Measurements from ENCODE around the gene EPHA7. TPM values are rescaled to one million over a fixed set of nuclear protein-coding genes. Genes with fewer than 3 reads are reported as not detected.

Gene EPHA7
- total RNA-seq, 1 donor from 2014 or later, result 80.7 TPM

DNA sequence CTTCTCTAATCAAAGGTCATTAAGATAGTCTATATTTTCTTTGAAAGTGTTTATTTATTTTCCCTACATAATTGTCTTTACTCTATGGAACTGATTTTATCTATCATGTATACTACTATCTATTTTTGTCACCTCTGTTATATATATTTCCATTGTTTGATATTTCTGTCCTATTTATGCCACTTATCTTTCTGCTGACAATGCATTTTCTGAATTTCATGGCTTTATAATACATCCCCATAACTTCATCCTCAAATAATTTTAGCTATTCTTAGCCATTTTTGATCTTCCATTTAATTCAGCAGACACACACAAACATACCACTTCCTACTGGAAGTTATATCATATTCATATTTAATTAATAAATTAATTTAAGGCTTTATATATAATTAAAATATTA, 123.7 kb downstream of the EPHA7 start:
- Histone ChIP-seq H3K4me2 (no peak overlapping the region), H3F3A (ENCODE audit: low read depth) (no peaks in the 10 kb centered on the region), H3K9ac (no peak overlapping the region), H3K79me2 (ENCODE audit: low read depth) (peaks cover 26% of the 10 kb centered on the region), H2AFZ (replicated peaks) (no peak overlapping the region), H3K4me3 (no peak overlapping the region), H3K9me3 (ENCODE audit: low read depth) (no peaks in the 10 kb centered on the region), H3K4me1 (no peaks in the 10 kb centered on the region), H3K27ac (peak overlapping the region; percentile 43), H4K20me1 (ENCODE audit: low read depth) (no peaks in the 10 kb centered on the region), H3K36me3 (no peaks in the 10 kb centered on the region), H3K27me3 (no peaks in the 10 kb centered on the region)
- TF ChIP-seq EZH2 (IDR thresholded peaks at IDR 0.05), result no peak
- TF ChIP-seq, protein P1, sequence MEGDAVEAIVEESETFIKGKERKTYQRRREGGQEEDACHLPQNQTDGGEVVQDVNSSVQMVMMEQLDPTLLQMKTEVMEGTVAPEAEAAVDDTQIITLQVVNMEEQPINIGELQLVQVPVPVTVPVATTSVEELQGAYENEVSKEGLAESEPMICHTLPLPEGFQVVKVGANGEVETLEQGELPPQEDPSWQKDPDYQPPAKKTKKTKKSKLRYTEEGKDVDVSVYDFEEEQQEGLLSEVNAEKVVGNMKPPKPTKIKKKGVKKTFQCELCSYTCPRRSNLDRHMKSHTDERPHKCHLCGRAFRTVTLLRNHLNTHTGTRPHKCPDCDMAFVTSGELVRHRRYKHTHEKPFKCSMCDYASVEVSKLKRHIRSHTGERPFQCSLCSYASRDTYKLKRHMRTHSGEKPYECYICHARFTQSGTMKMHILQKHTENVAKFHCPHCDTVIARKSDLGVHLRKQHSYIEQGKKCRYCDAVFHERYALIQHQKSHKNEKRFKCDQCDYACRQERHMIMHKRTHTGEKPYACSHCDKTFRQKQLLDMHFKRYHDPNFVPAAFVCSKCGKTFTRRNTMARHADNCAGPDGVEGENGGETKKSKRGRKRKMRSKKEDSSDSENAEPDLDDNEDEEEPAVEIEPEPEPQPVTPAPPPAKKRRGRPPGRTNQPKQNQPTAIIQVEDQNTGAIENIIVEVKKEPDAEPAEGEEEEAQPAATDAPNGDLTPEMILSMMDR (IDR thresholded peaks at IDR 0.05), result no peak
- TF ChIP-seq EZH2phosphoT487 (IDR thresholded peaks at IDR 0.05), result no peak
- H3K4me3 Mint-ChIP-seq, result no peak overlapping the region
- no peaks in the 10 kb centered on the region for H3K27me3 Mint-ChIP-seq (ENCODE audit: insufficient read depth, low read depth)
- H3K36me3 Mint-ChIP-seq, result peaks cover 11% of the 10 kb centered on the region
- no peak overlapping the region for H3K27ac Mint-ChIP-seq
- no peak for DNase-seq (ENCODE audit: low spot score)
- peaks cover 8% of the 10 kb centered on the region for H3K4me1 Mint-ChIP-seq
- peaks cover 3% of the 10 kb centered on the region for H3K9me3 Mint-ChIP-seq

DNA sequence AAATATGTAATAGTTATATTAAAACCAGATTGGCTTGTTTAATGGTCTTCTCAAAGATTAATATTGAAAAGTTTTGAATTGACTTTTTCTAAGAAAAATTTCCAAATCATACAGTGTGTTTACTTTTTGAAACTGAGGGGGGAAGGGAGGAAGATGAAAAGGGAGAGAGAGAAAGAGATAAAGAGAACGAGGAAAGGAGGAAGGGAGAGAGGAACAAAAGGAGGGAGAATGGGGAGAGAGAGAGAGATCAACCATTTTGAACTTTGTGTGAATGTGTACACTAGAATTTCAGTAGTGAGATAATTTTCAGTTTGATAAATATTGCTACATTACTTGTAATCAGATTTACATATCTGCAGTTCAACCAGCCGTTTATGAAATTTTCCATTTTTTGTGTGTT, 124.5 kb downstream of the EPHA7 start:
- no peak for TF ChIP-seq EZH2phosphoT487 (IDR thresholded peaks at IDR 0.05)
- no peak for TF ChIP-seq EZH2 (IDR thresholded peaks at IDR 0.05)
- TF ChIP-seq, protein P1 (IDR thresholded peaks at IDR 0.05), result no peak
- Mint-ChIP-seq H3K4me3 (no peak overlapping the region), H3K36me3 (peaks cover 11% of the 10 kb centered on the region), H3K27me3 (ENCODE audit: insufficient read depth, low read depth) (no peaks in the 10 kb centered on the region), H3K27ac (no peak overlapping the region), H3K9me3 (peaks cover 3% of the 10 kb centered on the region), H3K4me1 (peaks cover 8% of the 10 kb centered on the region)
- Histone ChIP-seq H3K4me1 (no peaks in the 10 kb centered on the region), H3K4me2 (no peak overlapping the region), H3K9me3 (ENCODE audit: low read depth) (no peaks in the 10 kb centered on the region), H2AFZ (replicated peaks) (no peak overlapping the region), H3K27me3 (no peaks in the 10 kb centered on the region), H3F3A (ENCODE audit: low read depth) (no peaks in the 10 kb centered on the region), H3K27ac (peak overlapping the region; percentile 43), H3K9ac (no peak overlapping the region), H4K20me1 (ENCODE audit: low read depth) (no peaks in the 10 kb centered on the region), H3K79me2 (ENCODE audit: low read depth) (peaks cover 28% of the 10 kb centered on the region), H3K4me3 (no peak overlapping the region), H3K36me3 (no peaks in the 10 kb centered on the region)
- no peak for DNase-seq (ENCODE audit: low spot score)

DNA sequence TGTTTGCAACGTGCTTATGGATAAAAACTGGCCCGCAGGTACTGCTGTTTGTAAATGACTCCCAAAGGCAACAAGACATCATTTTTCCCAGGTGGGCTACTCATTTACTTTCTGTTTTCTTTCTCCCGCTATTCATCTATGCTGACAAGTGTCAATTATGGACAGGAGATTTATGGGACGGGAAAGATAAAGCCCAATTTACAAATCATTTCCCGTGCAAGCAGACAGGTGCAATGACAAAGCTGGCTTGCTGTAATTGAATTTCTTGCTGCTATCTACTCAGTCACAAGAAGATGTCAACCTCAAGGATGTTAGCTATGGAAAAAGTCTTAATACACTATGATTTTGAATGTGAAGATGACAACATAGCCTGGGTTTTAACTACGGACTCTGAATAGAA, 125.5 kb downstream of the EPHA7 start:
- H3K27me3 ChIP-seq, result no peaks in the 10 kb centered on the region
- H3K4me3 ChIP-seq, result no peak overlapping the region
- peaks cover 8% of the 10 kb centered on the region for H3K36me3 Mint-ChIP-seq
- no peaks in the 10 kb centered on the region for H3K27me3 Mint-ChIP-seq (ENCODE audit: insufficient read depth, low read depth)
- no peaks in the 10 kb centered on the region for H3K9me3 ChIP-seq (ENCODE audit: low read depth)
- no peak for TF ChIP-seq EZH2 (IDR thresholded peaks at IDR 0.05)
- TF ChIP-seq, protein P1 (IDR thresholded peaks at IDR 0.05), result no peak
- TF ChIP-seq EZH2phosphoT487 (IDR thresholded peaks at IDR 0.05), result no peak
- no peaks in the 10 kb centered on the region for H3F3A ChIP-seq (ENCODE audit: low read depth)
- H3K9ac ChIP-seq, result no peak overlapping the region
- no peak for DNase-seq (ENCODE audit: low spot score)
- no peaks in the 10 kb centered on the region for H3K36me3 ChIP-seq
- H3K4me2 ChIP-seq, result no peak overlapping the region
- H3K9me3 Mint-ChIP-seq, result no peaks in the 10 kb centered on the region
- no peaks in the 10 kb centered on the region for H4K20me1 ChIP-seq (ENCODE audit: low read depth)
- H3K79me2 ChIP-seq (ENCODE audit: low read depth), result peaks cover 31% of the 10 kb centered on the region
- H3K4me1 ChIP-seq, result no peaks in the 10 kb centered on the region
- peaks cover 8% of the 10 kb centered on the region for H3K4me1 Mint-ChIP-seq
- no peak overlapping the region for H3K27ac Mint-ChIP-seq
- H3K4me3 Mint-ChIP-seq, result no peak overlapping the region
- no peak overlapping the region for H3K27ac ChIP-seq
- no peak overlapping the region for H2AFZ ChIP-seq (replicated peaks)

Data from neural progenitor cell (in vitro differentiated cells).